NT2/D1 (cell line): ENCODE measurements around the gene SLC5A10.

Experiments used
- SUZ12 ChIP-seq: IDR thresholded peaks from 2 replicates; pipeline ENCODE4 v1.6.1; 2011; ENCODE audit not compliant: insufficient read length, insufficient read depth; ENCODE audit errors: extremely low read depth
- YY1 ChIP-seq: IDR thresholded peaks from 2 replicates; pipeline ENCODE4 v1.6.1; 2011; ENCODE audit not compliant: insufficient read length, insufficient read depth
- ZNF274 ChIP-seq: IDR thresholded peaks from 2 replicates; pipeline ENCODE4 v1.6.1; 2011; ENCODE audit warnings: mild to moderate bottlenecking, low read depth, low read length

- TF ChIP-seq YY1 (no peak), ZNF274 (no peak), SUZ12 (no peak)
Measured at GRCh38 chr17:18959845-18960240, 7.9 kb downstream of the SLC5A10 start.
